Activated T-cell treated with anti-CD3 and anti-CD28 coated beads for 1 hour (primary cell): ENCODE measurements around the gene GUCY2D.
"Not testable (repeated sequence)": the region's sequence is repeated elsewhere in the genome, so short reads cannot be mapped to it uniquely, and the experiment has no call there.

Experiments used
- DNase-seq: peaks from one replicate; pipeline ENCODE4 v3.0.0-alpha.2; 2020; ENCODE audit warnings: low read depth

GUCY2D gene

DNA sequence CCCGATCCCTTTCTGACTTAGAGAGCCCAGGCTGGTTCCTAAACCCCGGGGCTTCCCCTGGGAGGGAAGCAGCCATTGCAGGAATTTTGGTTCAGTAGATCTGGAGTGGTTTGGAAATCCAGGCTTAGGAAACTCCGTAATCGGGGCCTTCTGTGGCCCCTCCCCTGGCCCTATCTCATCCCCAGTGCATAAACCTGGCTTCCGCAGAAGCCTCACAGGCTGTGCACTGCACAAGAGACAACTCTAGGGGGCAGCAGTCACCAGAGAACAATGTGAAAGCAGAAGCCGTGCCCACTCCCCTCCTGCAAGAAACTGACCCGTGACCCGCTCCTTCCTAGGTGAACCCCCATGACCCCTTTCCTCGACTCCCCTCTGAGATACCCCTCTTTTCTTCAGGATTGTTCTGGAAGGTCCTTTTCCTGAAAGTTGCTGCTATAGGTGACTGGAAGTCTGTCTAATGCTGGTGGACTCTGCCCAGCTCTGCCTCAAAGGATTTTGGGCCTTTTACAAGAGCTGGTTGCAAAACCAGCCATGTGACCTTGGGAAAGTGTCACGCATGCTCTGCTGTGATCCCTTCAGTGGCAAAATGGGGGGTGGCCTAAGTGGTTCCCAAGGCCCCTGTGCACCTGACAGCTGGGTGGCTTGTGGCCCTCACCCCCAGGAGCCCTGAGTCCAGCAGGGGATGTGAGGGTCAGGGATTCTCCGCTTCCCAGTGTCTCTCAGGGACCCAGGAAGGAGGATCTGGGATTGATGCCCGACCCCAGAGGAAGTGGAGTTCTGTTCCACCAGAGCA is 14.4 kb downstream of the GUCY2D start:
- DNase-seq, result no peak

DNA sequence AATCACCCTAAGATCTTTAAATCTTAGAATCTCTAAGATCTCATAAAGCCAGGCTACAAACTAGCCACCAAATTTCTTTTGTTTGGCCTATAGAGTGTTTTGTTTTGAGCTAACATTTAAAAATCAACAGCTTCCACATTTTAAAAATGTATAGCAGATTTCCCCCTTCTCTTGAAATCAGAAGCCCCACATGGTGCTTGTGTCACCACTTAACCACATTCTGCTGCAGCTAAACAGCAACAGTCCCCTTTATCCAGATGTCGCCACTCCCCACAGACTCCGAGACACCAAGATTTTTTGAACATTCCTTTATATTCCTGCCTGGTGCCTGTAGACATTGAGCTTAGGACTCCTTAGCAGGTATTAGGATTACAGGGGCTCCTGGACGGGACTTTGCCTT is 16.0 kb downstream of the GUCY2D start:
- no peak for DNase-seq

DNA sequence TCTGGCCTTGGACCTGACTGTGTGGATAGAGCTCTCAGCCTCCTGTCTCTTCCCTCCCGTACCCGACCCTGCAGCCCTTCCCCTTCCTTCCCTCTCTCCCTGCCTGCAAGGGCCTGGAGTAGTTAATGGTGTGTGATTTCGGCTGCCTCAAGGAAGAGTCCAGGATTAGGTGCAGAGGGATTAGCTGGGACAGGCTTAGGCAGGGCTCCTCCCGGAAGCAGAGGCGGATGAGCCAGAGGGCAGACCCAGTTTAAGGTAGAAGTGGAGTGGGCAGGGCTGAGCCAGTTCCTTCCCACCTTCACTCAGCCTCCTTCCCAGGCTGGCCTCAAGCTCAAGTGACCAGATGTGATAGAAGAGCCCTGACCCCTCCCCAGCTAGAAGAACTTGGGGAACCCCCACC is 16.8 kb downstream of the GUCY2D start:
- no peak for DNase-seq

DNA sequence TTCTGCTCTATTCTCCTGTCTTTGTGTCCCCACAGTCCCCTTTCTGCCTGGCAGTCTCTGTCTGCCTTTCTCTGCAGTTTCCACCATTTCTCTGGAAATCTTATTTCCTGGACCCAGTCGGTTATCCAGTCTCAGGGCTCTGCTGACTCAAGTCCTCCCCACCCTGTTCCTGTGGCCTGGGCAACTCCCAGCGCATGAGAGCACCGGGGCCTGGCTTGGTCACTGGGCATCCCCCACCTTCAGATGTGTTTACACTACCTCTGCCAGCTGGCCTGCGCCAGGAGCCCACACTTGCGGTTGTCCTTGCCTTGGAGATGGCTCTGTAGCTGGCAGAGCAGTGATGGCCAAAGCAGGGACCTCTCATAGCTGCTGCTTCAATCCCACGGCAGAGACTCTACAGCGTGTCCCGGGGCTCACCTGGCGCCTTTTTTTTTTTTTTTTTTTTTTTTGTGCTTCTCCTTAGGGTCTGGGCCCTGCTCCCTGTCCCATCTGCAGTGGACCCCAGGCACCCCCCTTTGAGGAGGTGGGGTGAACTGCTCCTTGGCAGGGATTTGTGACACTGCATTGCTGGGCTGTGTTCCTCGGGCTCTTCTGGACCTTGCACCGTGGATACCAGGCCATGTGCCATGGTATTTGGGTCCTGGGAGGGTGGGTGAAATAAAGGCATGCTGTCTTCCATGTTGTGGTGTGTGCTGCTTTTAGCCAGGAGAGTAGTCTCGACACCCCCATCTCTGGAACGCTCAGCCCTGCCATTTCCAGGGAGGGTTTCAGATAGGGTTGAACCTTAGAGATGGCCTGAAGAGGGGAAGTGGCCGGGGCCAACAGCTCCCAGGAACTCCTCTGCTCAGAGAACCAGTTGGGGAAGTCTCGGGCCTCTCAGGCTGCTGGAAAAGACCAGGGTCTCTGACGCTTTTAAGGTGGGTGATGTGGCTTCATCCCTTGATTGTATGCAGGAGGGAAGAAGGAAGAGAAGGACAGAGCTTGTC is 17.5 kb downstream of the GUCY2D start:
- DNase-seq, result no peak

DNA sequence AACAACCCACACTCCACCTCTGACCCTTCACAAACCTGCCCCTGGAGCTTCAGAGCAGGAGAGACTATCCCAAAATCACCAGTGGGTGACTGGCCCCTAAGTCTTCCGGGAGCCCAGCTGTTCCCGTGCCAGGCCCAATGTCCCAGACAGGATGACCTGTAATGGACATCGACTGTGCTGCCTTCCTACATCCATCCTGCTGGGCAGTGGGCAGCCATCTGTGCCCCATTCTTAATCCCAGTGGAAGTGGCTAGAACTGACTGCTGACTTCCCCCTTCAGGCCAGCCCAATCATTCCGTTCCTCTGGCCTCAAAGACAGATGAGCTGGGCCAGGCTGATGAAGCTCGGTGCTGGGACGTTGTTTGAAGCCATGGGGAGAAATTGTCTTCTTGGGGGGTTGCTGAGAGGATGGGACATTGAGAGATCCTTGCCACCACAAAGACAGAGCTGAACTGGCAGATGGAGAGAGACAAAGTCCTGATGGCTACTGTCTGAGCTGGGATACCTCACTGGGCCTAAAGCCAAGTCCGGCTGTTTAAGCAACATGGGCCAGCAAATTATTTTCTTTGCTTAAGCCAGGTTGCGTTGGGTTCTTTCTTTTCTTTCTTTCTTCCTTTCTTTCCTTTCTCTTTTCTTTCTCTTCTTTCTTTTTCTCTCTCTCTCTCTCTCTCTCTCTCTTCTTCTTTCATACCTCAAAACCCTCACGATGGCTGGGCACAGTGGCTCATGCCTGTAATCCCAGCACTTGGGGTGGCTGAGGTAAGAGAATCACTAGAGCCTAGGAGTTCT is 18.6 kb downstream of the GUCY2D start:
- DNase-seq, result no peak

DNA sequence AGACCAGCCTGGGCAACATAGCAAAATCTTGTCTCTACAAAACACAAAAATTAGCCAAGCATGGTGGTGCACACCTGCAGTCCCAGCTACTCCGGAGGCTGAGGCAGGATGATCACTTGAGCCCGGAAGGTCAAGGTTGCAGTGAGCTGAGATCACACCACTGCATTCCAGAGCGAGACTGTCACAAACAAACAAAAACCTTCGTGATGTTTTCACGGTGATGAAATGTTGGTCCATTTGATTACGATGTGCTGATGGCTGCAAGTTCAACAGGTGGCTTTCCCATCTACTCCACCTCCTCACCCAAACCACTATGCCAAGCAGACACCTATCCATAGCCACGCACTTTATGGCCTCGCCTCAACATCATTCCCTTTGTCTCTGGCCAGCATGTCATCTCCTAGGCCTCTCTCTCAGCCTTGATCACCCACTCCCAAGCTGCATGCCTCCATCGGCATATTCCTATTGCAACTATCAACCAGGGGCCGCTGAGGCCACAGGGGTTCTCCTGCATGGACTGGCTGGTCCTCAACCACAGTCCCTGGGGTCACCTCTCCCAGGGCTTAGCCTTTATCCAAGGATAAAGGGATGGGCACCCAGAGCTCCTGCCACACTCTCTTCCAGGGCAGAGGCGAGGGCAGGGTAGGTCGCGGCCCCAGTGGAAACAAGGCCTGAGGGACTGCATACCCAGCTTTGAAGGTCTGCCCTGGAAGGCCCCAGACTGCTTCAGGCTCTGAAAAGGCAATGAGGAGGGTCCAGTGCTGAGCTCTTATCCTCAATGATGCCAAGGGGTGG is 19.3 kb downstream of the GUCY2D start:
- DNase-seq, result no peak

DNA sequence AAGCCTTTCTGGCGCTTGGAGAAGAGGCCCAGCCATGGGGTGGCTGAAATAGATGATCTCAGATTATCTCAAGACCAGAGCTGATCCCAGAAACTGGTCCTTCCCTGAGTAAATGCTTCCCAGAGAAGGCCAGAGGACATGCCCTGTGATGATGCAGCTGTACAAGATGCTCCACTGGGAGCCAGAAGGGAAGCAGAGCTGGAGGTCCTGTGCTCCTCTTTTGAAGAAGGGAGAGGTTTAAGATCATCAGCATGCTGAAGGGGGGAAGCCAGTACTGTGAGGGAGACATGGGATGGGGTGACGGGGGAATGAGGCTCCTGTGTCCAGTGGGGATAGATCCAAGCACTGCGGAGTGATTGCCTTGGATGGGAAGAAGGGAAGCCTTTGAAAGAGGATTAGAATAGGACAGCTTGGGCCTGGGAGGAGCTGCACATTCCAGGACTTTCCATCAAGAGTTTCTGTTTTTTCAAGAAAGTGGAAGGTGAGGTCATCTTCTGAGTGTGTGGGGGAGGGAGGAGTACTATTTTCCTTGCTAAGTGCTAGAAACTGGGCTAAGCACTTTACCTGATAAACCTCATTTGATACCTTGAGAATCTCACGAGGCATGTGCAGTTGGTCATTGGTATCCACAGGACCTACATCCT is 20.1 kb downstream of the GUCY2D start:
- no peak for DNase-seq

DNA sequence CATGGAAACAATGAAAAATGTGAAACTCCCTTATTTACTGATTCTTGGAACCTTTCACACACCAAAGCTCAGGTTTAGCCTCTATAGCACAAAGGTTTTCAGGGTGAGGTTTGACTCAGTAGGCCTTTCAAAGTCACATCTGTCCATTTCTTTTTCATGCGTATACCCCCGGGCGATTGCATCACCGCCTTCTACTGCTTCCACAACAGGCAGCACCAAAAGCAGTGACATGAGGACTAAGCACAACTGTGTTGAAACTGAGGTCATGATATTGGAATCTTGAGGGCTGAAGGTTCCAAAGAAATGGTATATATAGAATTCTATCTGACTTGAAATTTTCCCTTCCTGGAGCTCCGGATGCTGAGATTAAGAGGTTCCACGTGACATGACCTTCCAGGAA is 21.7 kb downstream of the GUCY2D start:
- DNase-seq, result not testable (repeated sequence)

DNA sequence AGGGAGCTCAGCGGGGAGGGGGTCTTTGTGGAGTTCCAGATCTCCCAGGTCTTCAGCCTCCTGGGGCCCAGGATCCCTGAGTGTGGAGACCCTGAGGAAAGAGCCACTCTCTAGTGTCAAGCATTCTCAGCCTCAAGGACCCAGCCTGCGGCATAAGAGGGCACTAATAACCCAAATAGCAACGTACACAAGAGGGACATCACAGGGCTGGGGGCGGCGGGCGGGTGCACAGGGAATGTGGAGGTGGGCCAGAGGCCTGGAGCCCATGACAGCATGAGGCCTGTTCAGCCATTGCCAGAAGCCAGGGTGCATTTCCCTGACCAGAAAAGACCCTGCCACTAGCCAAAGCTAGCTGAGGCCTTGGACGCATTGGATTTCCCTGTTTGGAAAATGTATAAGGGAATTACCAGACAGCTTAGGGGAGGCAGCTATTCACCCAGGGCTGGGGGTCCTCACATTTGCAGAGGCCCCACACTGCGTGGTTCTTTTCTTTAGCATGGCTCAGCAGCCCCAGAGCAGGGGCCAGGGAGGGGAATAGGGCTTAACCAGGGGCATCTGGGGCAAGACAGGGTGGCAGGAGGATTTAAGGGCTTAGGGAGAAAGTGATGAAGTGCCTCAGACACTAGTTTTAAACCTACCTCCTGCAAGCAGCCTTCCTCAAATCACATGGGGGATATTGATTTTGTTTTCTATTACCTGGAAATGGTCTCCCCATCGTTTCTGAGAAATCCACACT is 22.9 kb downstream of the GUCY2D start:
- DNase-seq, result no peak

DNA sequence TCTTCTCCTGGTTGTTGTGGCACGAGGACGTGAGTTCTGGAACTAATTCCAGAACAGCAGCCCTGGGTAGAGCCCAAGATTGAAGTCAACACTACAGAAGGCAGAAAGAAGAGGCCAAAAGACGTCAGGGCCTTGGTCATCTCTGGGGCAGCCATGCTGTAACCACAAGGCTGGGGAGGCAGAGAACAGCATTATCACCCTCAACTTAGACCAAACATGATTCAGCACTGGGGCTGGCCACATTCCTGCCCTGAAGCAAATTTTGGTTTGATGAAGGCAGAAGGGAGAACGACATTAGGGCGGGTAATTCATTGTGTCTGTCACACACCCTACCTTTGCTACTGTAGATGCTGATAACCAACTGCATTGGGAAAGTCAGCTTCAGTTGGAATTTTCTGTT is 26.7 kb downstream of the GUCY2D start:
- DNase-seq, result no peak

DNA sequence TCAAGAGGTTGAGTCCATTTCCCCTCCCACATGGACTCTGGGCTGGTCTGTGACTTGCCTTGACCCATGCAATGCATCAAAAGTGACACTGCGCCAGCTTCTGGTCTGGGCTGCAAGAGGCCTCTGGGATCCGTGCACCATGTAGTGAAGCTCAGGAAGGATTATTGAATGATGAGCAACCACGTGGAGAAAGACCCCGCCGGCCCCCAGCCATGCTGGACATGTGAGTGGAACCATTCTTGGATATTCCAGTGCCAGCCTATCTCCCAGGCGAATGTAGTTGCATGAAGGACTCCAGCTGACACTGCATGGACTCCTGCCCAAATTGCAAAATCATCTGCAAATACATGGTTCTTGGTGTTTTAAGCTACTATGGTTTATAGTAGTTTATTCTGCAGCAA is 28.8 kb downstream of the GUCY2D start:
- no peak for DNase-seq

DNA sequence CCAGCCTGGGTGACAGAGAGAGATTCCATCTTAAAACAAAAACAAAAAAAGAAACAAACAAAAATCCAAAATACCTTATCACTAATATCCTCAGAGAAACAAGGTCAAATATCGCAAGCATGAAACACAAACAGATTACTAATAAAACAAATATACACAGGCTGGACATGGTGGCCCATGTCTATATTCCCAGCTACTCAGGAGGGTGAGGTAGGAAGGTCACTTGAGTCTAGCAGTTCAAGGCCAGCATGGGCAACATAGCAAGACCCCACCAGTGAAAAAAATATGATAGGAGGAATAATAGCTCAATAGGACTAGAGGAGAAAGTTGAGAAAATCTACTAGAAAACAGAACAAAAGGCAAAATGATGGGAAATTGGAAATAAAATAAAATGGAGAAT is 29.5 kb downstream of the GUCY2D start:
- no peak for DNase-seq

DNA sequence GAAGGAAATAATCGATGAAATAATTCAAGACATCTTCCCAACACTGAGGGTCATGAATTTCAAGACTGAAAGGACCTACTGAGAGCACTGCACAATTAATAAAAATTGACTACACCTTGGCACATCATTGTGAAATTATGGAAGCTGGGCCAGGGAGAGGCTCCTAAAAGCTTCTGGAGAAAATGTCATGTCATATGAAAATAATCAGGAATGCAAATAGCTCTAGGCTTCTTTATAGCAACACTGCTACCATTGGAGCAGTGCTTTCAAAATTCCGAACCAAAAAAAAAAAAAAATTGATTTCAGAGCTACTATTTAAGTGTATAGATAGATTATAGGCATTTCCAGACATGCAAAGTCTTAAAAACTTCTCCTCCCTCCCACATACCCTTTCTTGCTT is 30.0 kb downstream of the GUCY2D start:
- DNase-seq, result no peak

DNA sequence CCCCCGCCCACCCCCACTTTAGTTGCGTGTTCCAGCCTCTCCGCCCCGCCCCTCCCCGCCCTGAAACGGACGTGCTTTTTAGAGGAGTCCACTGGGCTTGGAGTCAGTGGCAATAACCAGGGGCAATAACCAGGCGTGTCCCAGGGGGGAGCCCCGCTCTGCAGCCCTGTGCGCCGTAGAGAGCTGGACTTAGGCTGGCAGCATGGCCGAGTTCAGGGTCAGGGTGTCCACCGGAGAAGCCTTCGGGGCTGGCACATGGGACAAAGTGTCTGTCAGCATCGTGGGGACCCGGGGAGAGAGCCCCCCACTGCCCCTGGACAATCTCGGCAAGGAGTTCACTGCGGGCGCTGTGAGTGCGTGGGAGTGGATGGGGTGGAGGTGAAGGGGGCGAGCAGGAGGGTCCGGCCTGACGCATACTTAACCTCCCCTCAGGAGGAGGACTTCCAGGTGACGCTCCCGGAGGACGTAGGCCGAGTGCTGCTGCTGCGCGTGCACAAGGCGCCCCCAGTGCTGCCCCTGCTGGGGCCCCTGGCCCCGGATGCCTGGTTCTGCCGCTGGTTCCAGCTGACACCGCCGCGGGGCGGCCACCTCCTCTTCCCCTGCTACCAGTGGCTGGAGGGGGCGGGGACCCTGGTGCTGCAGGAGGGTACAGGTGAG is 36.7 kb downstream of the GUCY2D start, which contains the start of gene ALOX15B:
TSS of gene ALOX15B (plus strand) at position 106 of the 657 bp plus-strand sequence. CDS start at position 203, 97 bp downstream.
- DNase-seq, result no peak

DNA sequence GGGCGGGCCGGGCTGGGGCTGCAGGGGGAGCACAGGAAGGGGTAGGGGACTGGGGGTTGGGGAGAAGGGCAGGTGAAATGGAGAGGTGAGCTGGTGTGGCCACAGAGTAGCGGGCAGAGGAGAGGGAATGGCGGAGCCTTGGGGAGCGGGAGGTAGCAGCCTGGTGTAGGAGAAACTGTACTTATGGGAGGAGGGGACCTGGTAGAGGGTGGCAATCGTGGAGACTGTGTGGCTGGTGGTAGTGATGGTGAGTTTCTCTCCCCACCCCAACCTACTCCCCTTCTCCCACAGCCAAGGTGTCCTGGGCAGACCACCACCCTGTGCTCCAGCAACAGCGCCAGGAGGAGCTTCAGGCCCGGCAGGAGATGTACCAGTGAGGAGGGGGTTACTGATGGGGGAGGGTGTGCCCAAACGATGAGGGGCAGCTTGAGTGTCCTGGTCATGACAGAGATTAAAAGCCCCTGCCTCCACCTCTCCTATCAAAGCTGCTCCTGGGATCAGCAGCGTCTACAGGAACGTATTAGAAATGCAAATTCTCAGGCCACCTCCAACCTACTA is 37.3 kb downstream of the GUCY2D start:
- no peak for DNase-seq

DNA sequence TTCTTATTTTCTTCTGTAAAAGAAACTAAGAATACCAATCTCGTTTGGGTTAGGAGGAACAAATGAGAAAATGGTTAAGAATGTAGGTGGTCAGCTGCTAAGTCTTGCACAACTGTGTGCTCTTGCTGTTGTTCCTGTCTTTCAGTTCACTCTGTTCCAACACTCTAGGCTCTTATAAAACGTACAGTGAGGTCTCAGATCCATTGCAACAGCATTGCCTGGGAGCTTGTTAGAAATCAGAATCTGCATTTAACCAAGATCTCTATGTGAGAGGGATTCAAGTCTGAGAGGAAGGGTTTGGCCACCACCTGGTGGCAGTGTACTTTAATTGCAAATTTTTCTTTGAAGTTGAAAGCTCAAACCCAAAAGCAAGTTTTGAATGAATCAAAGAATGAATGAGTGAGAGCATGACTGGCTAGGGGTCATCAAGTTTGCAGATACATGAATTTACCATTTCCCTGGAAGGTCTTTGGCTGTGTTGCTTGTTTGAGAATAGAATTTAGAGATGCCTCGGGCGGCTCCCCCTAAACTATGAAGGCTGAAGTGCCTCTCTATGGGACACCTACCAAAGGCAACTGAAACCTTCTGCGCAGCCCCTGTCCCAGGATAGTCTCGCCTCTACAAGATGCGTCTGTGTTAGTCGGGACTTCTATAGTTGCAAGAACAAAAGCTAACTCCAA is 39.0 kb downstream of the GUCY2D start:
- DNase-seq, result no peak

DNA sequence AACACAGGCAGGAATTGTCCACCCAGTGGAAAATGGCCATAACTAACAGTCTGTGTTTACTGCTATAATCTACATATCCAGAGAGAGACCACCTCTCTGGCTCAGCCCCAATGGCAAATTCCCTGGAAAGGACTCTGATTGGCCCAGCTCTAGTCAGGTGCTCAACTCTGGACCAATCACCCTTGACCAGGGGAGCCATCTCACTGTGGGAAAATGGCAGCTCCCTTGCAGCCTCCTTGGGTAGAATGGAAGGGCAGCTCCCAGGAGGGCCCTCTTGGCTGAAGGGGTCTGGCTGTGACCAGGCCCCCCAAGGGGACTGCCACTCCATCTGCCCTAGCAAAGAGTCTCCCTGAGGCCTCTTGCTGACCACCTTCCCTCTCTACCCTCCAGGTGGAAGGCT is 39.6 kb downstream of the GUCY2D start:
- DNase-seq, result no peak
